Chondrocyte (in vitro differentiated cells): Measurements from ENCODE around the gene MACC1. TPM values are rescaled to one million over a fixed set of nuclear protein-coding genes. Genes with fewer than 3 reads are reported as not detected.

Experiments used
- DNase-seq: peaks from one replicate; pipeline ENCODE4 v3.0.0; 2021; ENCODE audit warnings: mixed read lengths, low spot score
- H3K27ac Mint-ChIP-seq: one replicate; pipeline ENCODE4 v1.8.0; 2021; ENCODE audit warnings: mild to moderate bottlenecking, moderate library complexity, mixed read lengths; ENCODE audit not compliant: unreplicated experiment
- H3K27me3 Mint-ChIP-seq: 2 replicates; pipeline ENCODE4 v1.8.0; 2021; ENCODE audit warnings: low read depth, mixed read lengths
- H3K36me3 Mint-ChIP-seq: 2 replicates; pipeline ENCODE4 v1.8.0; 2021; ENCODE audit warnings: low read depth, mixed read lengths
- H3K4me1 Mint-ChIP-seq: 2 replicates; pipeline ENCODE4 v1.8.0; 2021; ENCODE audit warnings: low read depth, mild to moderate bottlenecking, mixed read lengths
- H3K4me3 Mint-ChIP-seq: one replicate; pipeline ENCODE4 v1.8.0; 2021; ENCODE audit warnings: mild to moderate bottlenecking, moderate library complexity, mixed read lengths; ENCODE audit not compliant: unreplicated experiment
- H3K9me3 Mint-ChIP-seq: 2 replicates; pipeline ENCODE4 v1.8.0; 2021; ENCODE audit warnings: low read depth, mixed read lengths
- CTCF ChIP-seq: fragments of 200-600 bp; sonication (generic); IDR thresholded peaks from 2 replicates; pipeline ENCODE4 v1.5.0; 2021; ENCODE audit warnings: antibody characterized with exemption, mild to moderate bottlenecking, moderate library complexity
- total RNA-seq: library from RNA; stranded (reverse); gene quantifications from 3 replicates; pipeline ENCODE4 v1.2.1, GENCODE V29; 2021

MACC1 gene
- total RNA-seq, 1 donor from 2014 or later, result not detected

- no peak for DNase-seq
- Mint-ChIP-seq H3K4me1 (peaks cover 16% of the 10 kb centered on the region), H3K27me3 (no peaks in the 10 kb centered on the region), H3K27ac (no peak overlapping the region), H3K9me3 (peaks cover 7% of the 10 kb centered on the region), H3K4me3 (no peak overlapping the region), H3K36me3 (peaks cover 2% of the 10 kb centered on the region)
- no peak for TF ChIP-seq CTCF
Measured at GRCh38 chr7:20193873-20194272, 23.3 kb downstream of the MACC1 start.

GRCh38 chr7:20193242-20193777 is 23.9 kb downstream of the MACC1 start:
- no peak for TF ChIP-seq CTCF
- peaks cover 7% of the 10 kb centered on the region for H3K9me3 Mint-ChIP-seq
- DNase-seq, result no peak
- peaks cover 16% of the 10 kb centered on the region for H3K4me1 Mint-ChIP-seq
- peaks cover 2% of the 10 kb centered on the region for H3K36me3 Mint-ChIP-seq
- H3K27ac Mint-ChIP-seq, result no peak overlapping the region
- H3K27me3 Mint-ChIP-seq, result no peaks in the 10 kb centered on the region
- no peak overlapping the region for H3K4me3 Mint-ChIP-seq

GRCh38 chr7:20191391-20191869 is 25.8 kb downstream of the MACC1 start:
- H3K4me1 Mint-ChIP-seq, result peaks cover 6% of the 10 kb centered on the region
- no peaks in the 10 kb centered on the region for H3K27me3 Mint-ChIP-seq
- no peak for DNase-seq
- peaks cover 2% of the 10 kb centered on the region for H3K36me3 Mint-ChIP-seq
- H3K9me3 Mint-ChIP-seq, result peaks cover 7% of the 10 kb centered on the region
- no peak overlapping the region for H3K27ac Mint-ChIP-seq
- no peak overlapping the region for H3K4me3 Mint-ChIP-seq
- TF ChIP-seq CTCF, result no peak

- Mint-ChIP-seq H3K4me3 (no peak overlapping the region), H3K36me3 (peaks cover 2% of the 10 kb centered on the region), H3K27ac (no peak overlapping the region), H3K27me3 (no peaks in the 10 kb centered on the region), H3K4me1 (peaks cover 6% of the 10 kb centered on the region), H3K9me3 (peaks cover 7% of the 10 kb centered on the region)
- DNase-seq, result no peak
- no peak for TF ChIP-seq CTCF
Measured at GRCh38 chr7:20190560-20191390, 26.4 kb downstream of the MACC1 start.

GRCh38 chr7:20189852-20190251 is 27.3 kb downstream of the MACC1 start:
- H3K27ac Mint-ChIP-seq, result no peak overlapping the region

More at GRCh38 chr7:20189852-20190251, 27.3 kb downstream of the MACC1 start:
- H3K4me3 Mint-ChIP-seq, result no peak overlapping the region
- peaks cover 3% of the 10 kb centered on the region for H3K4me1 Mint-ChIP-seq
- no peaks in the 10 kb centered on the region for H3K27me3 Mint-ChIP-seq
- peaks cover 2% of the 10 kb centered on the region for H3K36me3 Mint-ChIP-seq
- TF ChIP-seq CTCF, result no peak
- H3K9me3 Mint-ChIP-seq, result peaks cover 7% of the 10 kb centered on the region
- no peak for DNase-seq
